KOPT-K1 (cell line): Measurements from ENCODE around the gene GALNTL6.

Source experiments
- H3K27ac ChIP-seq: fragments of 200-600 bp; sonication (generic); 2 replicates; pipeline ENCODE4 v1.5.1; 2016; ENCODE audit warnings: antibody characterized with exemption, mild to moderate bottlenecking, low read depth, low read length; ENCODE audit not compliant: poor library complexity, severe bottlenecking
- H3K36me3 ChIP-seq: fragments of 200-600 bp; sonication (generic); 2 replicates; pipeline ENCODE4 v1.5.1; 2017; ENCODE audit warnings: antibody characterized with exemption, mild to moderate bottlenecking, low read length, moderate library complexity; ENCODE audit not compliant: insufficient read depth
- H3K9me3 ChIP-seq: fragments of 200-600 bp; sonication (generic); 2 replicates; pipeline ENCODE4 v1.5.1; 2017; ENCODE audit warnings: antibody characterized with exemption, low read length, mild to moderate bottlenecking; ENCODE audit not compliant: insufficient read depth, poor library complexity, severe bottlenecking

GALNTL6 gene

DNA sequence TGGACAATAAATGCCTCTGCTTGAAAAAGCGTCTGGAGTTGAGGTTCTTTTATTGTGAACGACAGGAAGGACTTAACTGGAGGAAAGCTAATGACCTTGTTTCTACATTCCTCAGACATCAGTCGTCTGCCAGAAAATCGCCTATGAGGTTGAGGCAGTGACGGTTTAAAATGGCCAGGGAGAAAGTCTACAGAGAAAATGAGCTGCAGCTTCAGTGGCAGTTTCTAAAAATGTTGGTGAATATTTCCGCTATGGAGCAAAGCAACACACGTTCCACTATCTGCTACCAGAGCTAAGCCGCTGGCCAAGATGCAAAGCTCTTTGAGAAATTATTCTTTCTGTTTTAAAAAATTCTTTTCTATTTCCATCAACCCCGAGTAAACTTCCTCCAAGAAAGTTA, 1238.5 kb downstream of the GALNTL6 start:
- Histone ChIP-seq H3K9me3 (no peaks in the 10 kb centered on the region), H3K27ac (no peak overlapping the region), H3K36me3 (no peaks in the 10 kb centered on the region)

DNA sequence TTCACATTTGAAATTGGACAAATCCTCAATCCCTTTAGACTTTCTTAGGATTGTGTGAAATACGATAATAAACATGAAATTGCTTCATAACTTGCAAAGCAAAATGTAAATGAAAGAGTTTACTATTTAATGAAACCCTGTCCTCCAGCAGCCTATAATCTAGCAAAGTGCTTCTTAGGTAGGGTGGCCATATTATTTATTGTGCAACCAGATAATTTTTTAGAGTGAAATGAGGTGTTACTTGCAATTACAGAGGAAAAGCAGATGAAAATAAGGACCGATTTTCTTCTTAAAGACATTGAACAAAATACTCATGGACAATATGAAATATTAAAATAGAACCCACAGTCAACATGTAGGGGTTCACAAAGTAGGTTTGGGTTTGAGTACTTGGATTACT, 1239.2 kb downstream of the GALNTL6 start:
- Histone ChIP-seq H3K36me3 (no peaks in the 10 kb centered on the region), H3K27ac (no peak overlapping the region), H3K9me3 (no peaks in the 10 kb centered on the region)

DNA sequence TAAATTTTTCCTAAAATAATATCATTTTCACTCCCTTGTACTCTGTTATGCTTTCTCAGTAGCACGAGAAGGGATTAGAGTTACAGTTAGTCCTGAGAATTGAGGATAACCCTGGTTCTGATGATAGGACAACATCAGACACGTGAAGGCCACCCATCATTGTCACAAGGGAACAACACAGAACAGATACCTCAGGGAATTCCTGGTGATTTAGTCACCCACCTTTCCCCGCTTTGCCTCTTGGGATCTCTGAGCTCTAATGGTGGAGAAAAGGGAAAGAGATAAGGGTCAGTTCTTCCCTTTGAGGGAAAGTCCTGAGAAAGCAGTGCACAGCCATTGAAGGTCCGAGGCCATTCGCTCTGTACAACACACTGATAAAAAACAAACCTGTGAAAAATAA, 1243.1 kb downstream of the GALNTL6 start:
- no peaks in the 10 kb centered on the region for H3K9me3 ChIP-seq
- H3K27ac ChIP-seq, result no peak overlapping the region

DNA sequence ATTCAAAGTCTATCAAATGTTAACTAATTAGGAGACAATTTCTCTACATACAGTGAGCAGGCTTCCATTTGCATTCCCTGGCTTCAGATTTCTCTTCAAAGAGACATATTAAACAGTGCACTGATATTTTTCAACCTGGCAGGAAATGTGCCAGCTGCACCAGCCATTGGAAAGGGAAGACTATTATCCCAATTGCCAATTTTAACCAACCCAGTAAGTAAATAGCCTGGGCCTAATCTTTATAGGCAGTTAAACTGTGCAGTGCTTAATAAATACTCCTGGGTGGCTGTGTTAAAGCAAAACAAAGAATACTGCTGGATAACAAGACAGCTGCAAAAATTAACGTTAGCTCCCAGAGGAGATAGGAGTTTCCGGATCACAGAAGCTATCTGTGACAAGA, 1243.5 kb downstream of the GALNTL6 start:
- Histone ChIP-seq H3K9me3 (no peaks in the 10 kb centered on the region), H3K27ac (no peak overlapping the region), H3K36me3 (no peaks in the 10 kb centered on the region)

More for the DNA sequence above, 1243.1 kb downstream of the GALNTL6 start:
- no peaks in the 10 kb centered on the region for H3K36me3 ChIP-seq

DNA sequence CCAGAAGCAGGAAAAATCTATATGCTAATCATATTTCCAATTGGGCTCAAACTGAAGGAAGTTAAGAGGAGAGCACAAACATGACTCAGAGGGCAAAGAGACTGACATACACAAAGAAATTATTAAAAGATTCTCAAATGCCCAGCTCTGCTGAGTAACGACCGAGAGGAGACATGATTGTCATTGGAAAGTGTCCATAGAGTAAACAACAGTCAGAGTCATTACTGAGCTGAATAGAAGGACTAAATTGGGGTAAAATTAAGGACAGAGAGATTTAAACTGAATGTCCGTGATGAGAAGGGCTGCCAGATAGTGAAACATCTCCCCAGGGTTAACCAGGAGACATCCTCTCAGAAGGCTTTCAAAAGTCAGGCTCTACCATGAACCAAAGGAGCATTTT, 1244.2 kb downstream of the GALNTL6 start:
- Histone ChIP-seq H3K9me3 (no peaks in the 10 kb centered on the region), H3K27ac (no peak overlapping the region), H3K36me3 (no peaks in the 10 kb centered on the region)

DNA sequence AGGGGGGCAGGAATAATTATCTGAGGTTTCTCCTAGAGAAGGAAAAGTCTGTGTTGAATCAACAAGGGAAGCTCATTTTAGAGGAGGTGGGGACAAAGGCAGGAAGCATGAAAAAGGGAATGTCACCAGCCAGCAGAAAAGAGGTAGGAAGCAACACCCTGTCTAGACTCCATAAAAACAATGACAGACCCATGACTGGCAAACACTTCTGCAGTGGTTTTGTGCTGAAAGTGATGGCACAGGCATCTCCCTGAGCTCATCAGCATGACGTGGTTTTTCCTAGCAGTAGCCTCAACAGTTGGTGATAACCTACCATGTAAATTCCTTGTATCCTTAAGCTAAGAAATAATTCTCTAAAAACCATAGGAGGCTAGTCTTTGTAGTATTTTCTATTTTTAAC, 1244.7 kb downstream of the GALNTL6 start:
- H3K27ac ChIP-seq, result no peak overlapping the region
- no peaks in the 10 kb centered on the region for H3K36me3 ChIP-seq

DNA sequence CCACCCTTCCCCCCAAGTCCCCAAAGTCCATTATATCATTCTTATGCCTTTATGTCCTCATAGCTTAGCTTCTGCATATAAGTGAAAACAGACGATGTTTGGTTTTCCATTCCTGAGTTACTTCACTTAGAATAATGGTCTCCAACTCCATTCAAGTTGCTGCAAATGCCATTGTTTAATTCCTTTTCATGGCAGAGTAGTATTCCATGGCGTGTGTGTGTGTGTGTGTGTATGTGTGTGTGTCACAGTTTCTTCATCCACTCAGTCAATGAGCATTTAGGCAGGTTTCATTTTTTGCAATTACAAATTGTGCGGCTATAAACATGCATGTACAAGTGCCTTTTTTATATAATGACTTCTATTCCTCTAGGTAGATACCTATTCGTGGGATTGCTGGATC, 1248.0 kb downstream of the GALNTL6 start:
- peaks cover 9% of the 10 kb centered on the region for H3K9me3 ChIP-seq
- H3K27ac ChIP-seq, result no peak overlapping the region
- no peaks in the 10 kb centered on the region for H3K36me3 ChIP-seq

More for the DNA sequence above, 1244.7 kb downstream of the GALNTL6 start:
- no peaks in the 10 kb centered on the region for H3K9me3 ChIP-seq

DNA sequence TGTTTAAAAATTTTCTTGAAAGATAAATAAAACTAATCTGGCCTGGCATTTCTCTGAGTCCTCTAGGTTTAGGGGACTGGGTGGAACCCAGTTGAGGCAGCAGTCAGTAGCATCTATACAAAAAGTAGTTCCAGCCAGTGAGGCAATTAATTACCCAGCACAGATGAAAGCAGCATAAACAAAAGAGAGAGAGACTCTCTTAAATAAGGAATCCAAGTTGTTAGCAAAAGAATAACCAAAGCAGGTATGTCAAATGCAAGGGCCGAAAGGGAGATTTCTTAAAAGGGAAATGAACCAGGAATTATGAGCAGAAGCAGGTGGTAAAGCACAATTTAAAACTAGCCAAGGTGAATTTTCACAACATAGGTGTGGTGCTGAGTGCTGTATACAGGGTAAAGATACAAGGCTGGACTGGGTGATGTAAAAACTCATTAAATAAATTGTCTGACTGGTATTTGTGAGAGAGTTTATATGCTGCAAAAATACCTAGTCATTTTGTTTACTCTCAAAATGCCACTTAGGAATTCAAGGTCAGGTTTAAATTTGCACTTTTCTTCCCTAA, 1260.8 kb downstream of the GALNTL6 start:
- Histone ChIP-seq H3K36me3 (no peaks in the 10 kb centered on the region), H3K27ac (no peak overlapping the region), H3K9me3 (peaks cover 17% of the 10 kb centered on the region)

DNA sequence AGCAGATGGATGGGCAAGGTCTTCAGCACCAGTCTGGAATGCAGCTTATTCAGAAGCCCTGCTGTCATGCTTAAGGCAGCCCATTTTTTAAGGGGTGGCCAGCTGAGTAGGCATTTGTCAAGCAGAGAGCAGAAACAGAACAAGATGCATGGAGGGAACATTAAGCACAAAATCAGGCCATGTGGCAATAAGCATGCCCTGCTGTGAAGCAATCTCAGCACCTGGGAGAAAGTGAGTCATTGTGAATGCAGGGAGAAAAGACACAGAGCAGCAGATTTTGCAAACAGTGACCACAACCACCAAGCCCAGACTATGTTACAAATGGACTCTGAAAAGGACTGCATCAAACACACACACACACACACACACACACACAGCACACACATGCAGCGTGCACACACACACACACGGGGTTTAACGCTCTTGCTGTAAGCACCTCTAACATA, 1261.3 kb downstream of the GALNTL6 start:
- H3K9me3 ChIP-seq, result peaks cover 15% of the 10 kb centered on the region
- no peak overlapping the region for H3K27ac ChIP-seq
- H3K36me3 ChIP-seq, result no peaks in the 10 kb centered on the region

DNA sequence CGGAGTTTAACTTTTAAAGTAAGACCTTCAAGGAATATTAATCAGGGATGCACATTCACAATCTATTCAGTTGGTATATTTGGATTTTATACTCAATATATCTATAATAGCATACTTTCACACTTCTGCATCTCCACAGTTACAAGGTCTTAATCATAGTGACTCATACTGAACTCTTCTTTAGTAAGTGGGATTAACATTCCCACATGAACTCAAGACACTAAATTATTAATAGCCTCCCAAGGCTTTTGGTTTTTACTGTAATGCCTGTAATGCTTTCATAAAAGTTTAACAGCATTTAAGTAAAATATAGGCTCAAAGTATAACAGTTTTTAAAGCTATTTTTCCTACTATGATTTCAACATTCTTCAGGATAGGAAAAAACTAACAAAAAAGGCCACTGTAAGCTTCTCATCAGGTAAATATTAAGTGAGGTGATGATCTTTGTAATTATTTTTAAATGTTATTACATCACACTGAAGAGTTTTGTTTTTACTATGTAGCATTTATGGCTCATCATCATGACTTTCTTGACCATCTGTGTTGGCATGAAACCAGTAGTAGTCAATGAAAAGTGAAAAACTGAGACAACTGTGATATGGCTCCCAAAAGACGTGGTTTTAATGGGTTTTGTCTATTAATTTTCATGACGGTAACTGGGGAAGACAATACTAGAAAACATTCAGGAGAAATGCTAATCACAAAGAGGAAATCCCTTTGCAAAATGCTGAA, 1263.9 kb downstream of the GALNTL6 start:
- Histone ChIP-seq H3K27ac (no peak overlapping the region), H3K36me3 (no peaks in the 10 kb centered on the region), H3K9me3 (no peaks in the 10 kb centered on the region)

DNA sequence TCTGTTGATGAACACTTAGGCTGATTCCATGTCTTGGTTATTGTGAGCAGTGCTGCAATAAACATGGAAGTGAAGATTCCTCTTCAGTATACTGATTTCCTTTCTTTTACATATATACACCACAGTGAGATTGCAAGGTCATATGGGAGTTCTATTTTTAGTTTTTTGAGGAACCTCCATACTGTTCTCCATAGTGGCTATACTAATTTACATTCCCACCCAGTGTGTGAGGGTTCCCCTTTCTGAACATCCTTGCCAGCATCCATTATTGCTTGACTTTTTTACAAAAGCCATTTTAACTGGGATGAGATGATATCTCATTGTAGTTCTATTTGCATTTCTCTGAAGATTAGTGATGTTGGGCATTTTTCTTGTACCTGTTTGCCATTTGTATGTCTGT, 1274.9 kb downstream of the GALNTL6 start:
- no peak overlapping the region for H3K27ac ChIP-seq
- no peaks in the 10 kb centered on the region for H3K9me3 ChIP-seq
- no peaks in the 10 kb centered on the region for H3K36me3 ChIP-seq
